ENCODE results near the gene GYPC.

- no peak for TF ChIP-seq EZH2 (IDR thresholded peaks at IDR 0.05; ENCODE audit: insufficient read depth, poor library complexity, severe bottlenecking)
- TF ChIP-seq EZH2phosphoT487 (IDR thresholded peaks at IDR 0.05; ENCODE audit: insufficient read depth, low read depth): no peak
These were observed 28.3 kb upstream of the GYPC start for GRCh38 chr2:126627643-126628042.

All from GM23248 (cell line).